Measurements from ENCODE around the gene WFDC2.
"Not testable (repeated sequence)": the region's sequence is repeated elsewhere in the genome, so short reads cannot be mapped to it uniquely, and the experiment has no call there.

The WFDC2 gene

GRCh38 chr20:45452772-45453691, 16.5 kb upstream of the WFDC2 start:
- DNase-seq, result peak; percentile 66 to 79

GRCh38 chr20:45456632-45457031, 12.9 kb upstream of the WFDC2 start:
- DNase-seq, result no peak

- no peak for DNase-seq
Measured at GRCh38 chr20:45459606-45460005, 9.9 kb upstream of the WFDC2 start.

- DNase-seq, result no peak
Measured at GRCh38 chr20:45461225-45461624, 8.3 kb upstream of the WFDC2 start.

- DNase-seq, result no peak
Measured at GRCh38 chr20:45462711-45463509, 6.6 kb upstream of the WFDC2 start.

- no peak for DNase-seq
Measured at GRCh38 chr20:45463709-45464108, 5.8 kb upstream of the WFDC2 start.

GRCh38 chr20:45465491-45466266, 3.9 kb upstream of the WFDC2 start:
- DNase-seq, result peak; percentile 47 to 54

GRCh38 chr20:45467172-45467571, 2.4 kb upstream of the WFDC2 start:
- DNase-seq, result no peak

GRCh38 chr20:45467861-45468260, 1.7 kb upstream of the WFDC2 start:
- no peak for DNase-seq

- peak; percentile 30 for DNase-seq
Measured at GRCh38 chr20:45470262-45470931, 844 bp downstream of the WFDC2 start.

GRCh38 chr20:45470937-45471336, 1.4 kb downstream of the WFDC2 start:
- no peak for DNase-seq

- not testable (repeated sequence) for DNase-seq
Measured at GRCh38 chr20:45472286-45472685, 2.7 kb downstream of the WFDC2 start.

- DNase-seq, result not testable (repeated sequence)
Measured at GRCh38 chr20:45477530-45478148, 8.1 kb downstream of the WFDC2 start.

GRCh38 chr20:45479822-45480221, 10.3 kb downstream of the WFDC2 start:
- DNase-seq, result no peak

- DNase-seq, result no peak
Measured at GRCh38 chr20:45484676-45485075, 15.1 kb downstream of the WFDC2 start.

GRCh38 chr20:45485388-45485787, 15.8 kb downstream of the WFDC2 start:
- no peak for DNase-seq

GRCh38 chr20:45487231-45487635, 17.7 kb downstream of the WFDC2 start:
- no peak for DNase-seq

GRCh38 chr20:45489083-45489531, 19.6 kb downstream of the WFDC2 start:
- no peak for DNase-seq

GRCh38 chr20:45495501-45495941, 26.0 kb downstream of the WFDC2 start:
- peak; percentile 98 to 99 for DNase-seq

- DNase-seq, result no peak
Measured at GRCh38 chr20:45496166-45496565, 26.6 kb downstream of the WFDC2 start.

- no peak for DNase-seq
Measured at GRCh38 chr20:45497971-45498494, 28.5 kb downstream of the WFDC2 start.

GRCh38 chr20:45500022-45500421, 30.5 kb downstream of the WFDC2 start:
- DNase-seq, result no peak

All from inflammatory macrophage treated with lipopolysaccharide for 1 hour (primary cell).